K562 (cell line): ENCODE data around the gene FAM50A. TPM values are rescaled to one million over a fixed set of nuclear protein-coding genes. Genes with fewer than 3 reads are reported as not detected.

Source experiments
- ATAC-seq: fragments of 200-7000 bp; cut with Tn5 transposase; 3 replicates; pipeline ENCODE4 v1.9.1; 2020; ENCODE audit warnings: moderate library complexity
- BruUV-seq: library from RNA; stranded (reverse); fragments of 400-500 nt; replicated peaks from 2 replicates; lab custom pipeline; 2021; lab: Mats Ljungman, UMichigan
- CTCF ChIA-PET: fragments of 300-600 bp; formaldehyde crosslinking; extraction: SDS; loops from one replicate; lab custom pipeline; 2021; ENCODE audit warnings: low intra/inter-chr PET ratio; lab: Yijun Ruan, JAX
- POLR2A ChIA-PET: fragments of 300-600, 350-650 bp; sonication (Branson Sonifier 250); formaldehyde crosslinking; extraction: SDS; loops from one replicate; lab custom pipeline; 2021; ENCODE audit warnings: antibody characterized with exemption, inconsistent platforms; lab: Yijun Ruan, JAX
- DNase-seq, 4 experiments: peaks; one replicate each; pipeline versions ENCODE4 v3.0.0 to v3.0.0-alpha.2; 2011 to 2018; ENCODE audit warnings: low spot score in 3 of 4, mixed read lengths in 3 of 4; ENCODE audit errors: extremely low read depth in 1 of 4
- FAIRE-seq: peaks from 2 replicates; lab custom pipeline; 2011; peaks lifted over from hg19 to GRCh38; lab: Jason Lieb, UNC
- H2AFZ ChIP-seq: 2 replicates; pipeline ENCODE4 v1.6.0; 2011; ENCODE audit warnings: low read depth, low read length, control low read depth, inconsistent platforms
- H3K27ac ChIP-seq: fragments of 200-600 bp; 3 replicates; pipeline ENCODE4 v1.8.0; 2011; ENCODE audit warnings: low read depth, mild to moderate bottlenecking, control low read depth, inconsistent platforms, low read length, moderate library complexity, mixed read lengths; ENCODE audit errors: extremely low read depth
- H3K27me3 ChIP-seq, 2 experiments: fragments of 300-600 bp in 1 of 2; 2 replicates in 1 of 2; 3 replicates in 1 of 2; pipeline versions ENCODE4 v1.6.0 to v1.8.0; 2011; ENCODE audit warnings: inconsistent platforms in 2 of 2, low read length in 2 of 2, mild to moderate bottlenecking in 1 of 2, mixed read lengths in 1 of 2, moderate library complexity in 1 of 2; ENCODE audit not compliant: control insufficient read depth in 2 of 2, insufficient read depth in 2 of 2
- H3K36me3 ChIP-seq: fragments of 300-600 bp; 3 replicates; pipeline ENCODE4 v1.8.0; 2011; ENCODE audit warnings: mild to moderate bottlenecking, low read length, inconsistent platforms; ENCODE audit not compliant: control insufficient read depth, insufficient read depth
- H3K4me1 ChIP-seq, 2 experiments: fragments of 200-600 bp in 1 of 2; replicated peaks in 1 of 2; 2 replicates in 1 of 2; 3 replicates in 1 of 2; pipeline versions ENCODE4 v1.5.1 to v1.8.0; 2011; ENCODE audit warnings: inconsistent platforms in 2 of 2, low read length in 2 of 2, mild to moderate bottlenecking in 1 of 2, mixed read lengths in 1 of 2, moderate library complexity in 1 of 2; ENCODE audit not compliant: control insufficient read depth in 2 of 2, insufficient read depth in 2 of 2
- H3K4me2 ChIP-seq: 2 replicates; pipeline ENCODE4 v1.6.1; 2011; ENCODE audit warnings: low read length, control low read depth, inconsistent platforms, mixed read lengths; ENCODE audit not compliant: insufficient read depth
- H3K4me3 ChIP-seq: fragments of 200-600 bp; sonication (generic), shearing (Covaris generic); 2 replicates; pipeline ENCODE4 v1.5.1; 2016; ENCODE audit warnings: control low read depth, inconsistent platforms
- H3K79me2 ChIP-seq: fragments of 200-600 bp; 3 replicates; pipeline ENCODE4 v1.8.0; 2011; ENCODE audit warnings: low read length, inconsistent platforms; ENCODE audit not compliant: control insufficient read depth, insufficient read depth
- H3K9ac ChIP-seq, 2 experiments: 2 replicates each; pipeline versions ENCODE4 v1.6.0 to v1.6.1; 2011; ENCODE audit warnings: low read depth in 2 of 2, low read length in 2 of 2, control low read depth in 1 of 2, inconsistent platforms in 1 of 2, mild to moderate bottlenecking in 1 of 2, mixed read lengths in 1 of 2; ENCODE audit not compliant: insufficient read depth in 1 of 2
- H3K9me1 ChIP-seq: one replicate; pipeline ENCODE4 v1.6.0; 2011; ENCODE audit warnings: inconsistent platforms, mild to moderate bottlenecking, low read length, moderate library complexity; ENCODE audit not compliant: control insufficient read depth, insufficient read depth
- H3K9me3 ChIP-seq: replicated peaks from 2 replicates; pipeline ENCODE4 v1.5.1; 2011; ENCODE audit warnings: low read depth, low read length, inconsistent platforms; ENCODE audit not compliant: control insufficient read depth, insufficient read depth
- H4K20me1 ChIP-seq: replicated peaks from 2 replicates; pipeline ENCODE4 v1.6.1; 2011; ENCODE audit warnings: low read length, inconsistent platforms, mixed read lengths; ENCODE audit not compliant: control insufficient read depth, insufficient read depth
- SIN3A ChIP-seq, 2 experiments: fragments of 150-350 bp in 1 of 2; IDR thresholded peaks; 2 replicates each; pipeline ENCODE4 v1.6.1; 2011 to 2016; ENCODE audit warnings: borderline replicate concordance in 2 of 2, low read depth in 2 of 2, low read length in 2 of 2, mild to moderate bottlenecking in 2 of 2, moderate library complexity in 2 of 2; ENCODE audit not compliant: control insufficient read depth in 1 of 2
- SP1 ChIP-seq: sonication (generic); formaldehyde crosslinking; IDR thresholded peaks from 2 replicates; pipeline ENCODE4 v1.8.1; 2022; ENCODE audit warnings: mild to moderate bottlenecking, missing genetic modification reagents
- ZKSCAN1 ChIP-seq: fragments of 150-350 bp; IDR thresholded peaks from 2 replicates; pipeline ENCODE4 v1.6.1; 2016; ENCODE audit warnings: low read depth, low read length
- WGBS: fragments of 100-300 bp; shearing (Covaris generic); methylation state at CpG from one replicate; pipeline ENCODE4 v1.1.6; 2016; ENCODE audit warnings: low coverage, mixed read lengths; ENCODE audit not compliant: insufficient coverage; ENCODE audit errors: missing lambda C conversion rate; 5-methylcytosine and 5-hydroxymethylcytosine counted together
- in situ Hi-C: fragments of 300-500 bp; cut with MboI; formaldehyde crosslinking; loops from 4 replicates; pipeline ENCODE4 v1.15.0; 2018; ENCODE audit warnings: inconsistent platforms, mixed read lengths
- intact Hi-C: fragments of 100-400 bp; cut with micrococcal nuclease; formaldehyde crosslinking; loops from 2 replicates; pipeline ENCODE4 v1.14.2; 2022
- polyA plus RNA-seq, 8 experiments: library from polyadenylated mRNA; depleted of rRNA in 4 of 8; stranded (reverse) in 5 of 8; unstranded in 3 of 8; fragments of >200 nt; fragmentation: Nextera tagmentation in 2 of 8; fragmentation: Illumina TruSeq in 1 of 8; extraction: Ambion mirVana in 2 of 8; extraction: Trizol in 1 of 8; gene quantifications; 2 replicates each; pipeline versions ENCODE4 v1.2.1 to v1.2.3, GENCODE V29; 2011 to 2014; ENCODE audit warnings: inconsistent platforms in 1 of 8, missing spikeins in 1 of 8
- total RNA-seq, 7 experiments: library from RNA; depleted of rRNA in 6 of 7; stranded (reverse); fragments of >200 nt in 6 of 7; fragmentation: Illumina TruSeq in 2 of 7; extraction: Trizol in 2 of 7; gene quantifications; 2 replicates each; pipeline versions ENCODE4 v1.2.1 to v1.2.3, GENCODE V29; 2011 to 2021; ENCODE audit warnings: low replicate concordance in 1 of 7
- TF ChIP-seq, protein P1 (sequence below): fragments of 200-400 bp; formaldehyde crosslinking; IDR thresholded peaks from 2 replicates; pipeline ENCODE4 v1.6.1; 2017; ENCODE audit warnings: mild to moderate bottlenecking, low read depth, low read length, moderate library complexity

FAM50A gene
- total and polyA plus RNA-seq, 9 of the 15 experiments (the other 6 are each of a cell fraction or from before 2014, with no cell fraction given) = 4.4 to 114 (median 67.3) TPM

GRCh38 chrX:154413142-154413541 is 30.8 kb upstream of the FAM50A start:
- Histone ChIP-seq H3K27ac (no peak overlapping the region), H4K20me1 (no peaks in the 10 kb centered on the region), H2AFZ (no peak overlapping the region), H3K9ac (peak overlapping the region in 1 of 2 experiments; percentile 45; a peak in 1 of 4 replicates), H3K27me3 (no peaks in the 10 kb centered on the region), H3K4me1 (peaks cover 12 to 46% of the 10 kb centered on the region in 2 experiments; a peak in 4 of 5 replicates), H3K9me1 (no peaks in the 10 kb centered on the region), H3K4me2 (no peak overlapping the region), H3K79me2 (peaks cover 25% of the 10 kb centered on the region), H3K4me3 (no peak overlapping the region), H3K36me3 (peaks cover 7% of the 10 kb centered on the region; the same call in 1 of the 3 replicates), H3K9me3 (no peaks in the 10 kb centered on the region)
- WGBS = 89% methylated on average over 5 of the region's 8 CpGs
- ATAC-seq (no peak), FAIRE-seq (no peak), DNase-seq (no peak)
- POLR2A ChIA-PET = interaction anchor here (0.6 to 1.4 kb wide), 2 partner anchors 15 to 25 kb away, joined by 3 read pairs; no protein-coding TSS in a partner anchor
- BruUV-seq = no TSS peak
- intact Hi-C loops = no loop called here
- in situ Hi-C loops = no loop called here
- CTCF ChIA-PET = no interaction called here
- TF ChIP-seq SP1 (CRISPR knock-in tag) (no peak), ZKSCAN1 (no peak), SIN3A (IDR thresholded peaks at IDR 0.05; ENCODE audit: borderline replicate concordance in 2 of 2, control insufficient read depth in 1 of 2, low read depth in 2 of 2, low read length in 2 of 2) (no peak)
- TF ChIP-seq, protein P1, sequence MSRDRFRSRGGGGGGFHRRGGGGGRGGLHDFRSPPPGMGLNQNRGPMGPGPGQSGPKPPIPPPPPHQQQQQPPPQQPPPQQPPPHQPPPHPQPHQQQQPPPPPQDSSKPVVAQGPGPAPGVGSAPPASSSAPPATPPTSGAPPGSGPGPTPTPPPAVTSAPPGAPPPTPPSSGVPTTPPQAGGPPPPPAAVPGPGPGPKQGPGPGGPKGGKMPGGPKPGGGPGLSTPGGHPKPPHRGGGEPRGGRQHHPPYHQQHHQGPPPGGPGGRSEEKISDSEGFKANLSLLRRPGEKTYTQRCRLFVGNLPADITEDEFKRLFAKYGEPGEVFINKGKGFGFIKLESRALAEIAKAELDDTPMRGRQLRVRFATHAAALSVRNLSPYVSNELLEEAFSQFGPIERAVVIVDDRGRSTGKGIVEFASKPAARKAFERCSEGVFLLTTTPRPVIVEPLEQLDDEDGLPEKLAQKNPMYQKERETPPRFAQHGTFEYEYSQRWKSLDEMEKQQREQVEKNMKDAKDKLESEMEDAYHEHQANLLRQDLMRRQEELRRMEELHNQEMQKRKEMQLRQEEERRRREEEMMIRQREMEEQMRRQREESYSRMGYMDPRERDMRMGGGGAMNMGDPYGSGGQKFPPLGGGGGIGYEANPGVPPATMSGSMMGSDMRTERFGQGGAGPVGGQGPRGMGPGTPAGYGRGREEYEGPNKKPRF = no peak
